ENCODE measurements around the gene SLC44A2. TPM values are rescaled to one million over a fixed set of nuclear protein-coding genes. Genes with fewer than 3 reads are reported as not detected.

The SLC44A2 gene
- total and polyA plus RNA-seq, 2 of the 13 experiments (the other 11 are each of a cell fraction or from before 2014, with no cell fraction given): 2.4 to 5.6 TPM

- TF ChIP-seq, protein P1, sequence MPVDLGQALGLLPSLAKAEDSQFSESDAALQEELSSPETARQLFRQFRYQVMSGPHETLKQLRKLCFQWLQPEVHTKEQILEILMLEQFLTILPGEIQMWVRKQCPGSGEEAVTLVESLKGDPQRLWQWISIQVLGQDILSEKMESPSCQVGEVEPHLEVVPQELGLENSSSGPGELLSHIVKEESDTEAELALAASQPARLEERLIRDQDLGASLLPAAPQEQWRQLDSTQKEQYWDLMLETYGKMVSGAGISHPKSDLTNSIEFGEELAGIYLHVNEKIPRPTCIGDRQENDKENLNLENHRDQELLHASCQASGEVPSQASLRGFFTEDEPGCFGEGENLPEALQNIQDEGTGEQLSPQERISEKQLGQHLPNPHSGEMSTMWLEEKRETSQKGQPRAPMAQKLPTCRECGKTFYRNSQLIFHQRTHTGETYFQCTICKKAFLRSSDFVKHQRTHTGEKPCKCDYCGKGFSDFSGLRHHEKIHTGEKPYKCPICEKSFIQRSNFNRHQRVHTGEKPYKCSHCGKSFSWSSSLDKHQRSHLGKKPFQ (CRISPR knock-in tag; IDR thresholded peaks at IDR 0.05; ENCODE audit: insufficient replicate concordance): no peak
- no peak for TF ChIP-seq ATRX (CRISPR knock-in tag; IDR thresholded peaks at IDR 0.05; ENCODE audit: borderline replicate concordance)
- TF ChIP-seq PRMT3 (CRISPR knock-in tag; IDR thresholded peaks at IDR 0.05; ENCODE audit: borderline replicate concordance, low read depth): no peak
- TF ChIP-seq TMF1 (CRISPR knock-in tag; IDR thresholded peaks at IDR 0.05; ENCODE audit: low read depth): no peak
- no peak for TF ChIP-seq ZNF407 (CRISPR knock-in tag; IDR thresholded peaks at IDR 0.05; ENCODE audit: not compliant biosample characterization)
- peak; percentile 56; the same call in 1 of the 2 replicates for TF ChIP-seq MYC (CRISPR knock-in tag; IDR thresholded peaks at IDR 0.05; ENCODE audit: borderline replicate concordance)
- no peak for TF ChIP-seq HMGA1 (CRISPR knock-in tag; conservative IDR thresholded peaks at IDR 0.05)
- TF ChIP-seq, protein P2, sequence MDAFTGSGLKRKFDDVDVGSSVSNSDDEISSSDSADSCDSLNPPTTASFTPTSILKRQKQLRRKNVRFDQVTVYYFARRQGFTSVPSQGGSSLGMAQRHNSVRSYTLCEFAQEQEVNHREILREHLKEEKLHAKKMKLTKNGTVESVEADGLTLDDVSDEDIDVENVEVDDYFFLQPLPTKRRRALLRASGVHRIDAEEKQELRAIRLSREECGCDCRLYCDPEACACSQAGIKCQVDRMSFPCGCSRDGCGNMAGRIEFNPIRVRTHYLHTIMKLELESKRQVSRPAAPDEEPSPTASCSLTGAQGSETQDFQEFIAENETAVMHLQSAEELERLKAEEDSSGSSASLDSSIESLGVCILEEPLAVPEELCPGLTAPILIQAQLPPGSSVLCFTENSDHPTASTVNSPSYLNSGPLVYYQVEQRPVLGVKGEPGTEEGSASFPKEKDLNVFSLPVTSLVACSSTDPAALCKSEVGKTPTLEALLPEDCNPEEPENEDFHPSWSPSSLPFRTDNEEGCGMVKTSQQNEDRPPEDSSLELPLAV (CRISPR knock-in tag; conservative IDR thresholded peaks at IDR 0.05; ENCODE audit: low read depth): no peak
- TF ChIP-seq AHR (CRISPR knock-in tag; IDR thresholded peaks at IDR 0.05): no peak
- TF ChIP-seq, protein P3, sequence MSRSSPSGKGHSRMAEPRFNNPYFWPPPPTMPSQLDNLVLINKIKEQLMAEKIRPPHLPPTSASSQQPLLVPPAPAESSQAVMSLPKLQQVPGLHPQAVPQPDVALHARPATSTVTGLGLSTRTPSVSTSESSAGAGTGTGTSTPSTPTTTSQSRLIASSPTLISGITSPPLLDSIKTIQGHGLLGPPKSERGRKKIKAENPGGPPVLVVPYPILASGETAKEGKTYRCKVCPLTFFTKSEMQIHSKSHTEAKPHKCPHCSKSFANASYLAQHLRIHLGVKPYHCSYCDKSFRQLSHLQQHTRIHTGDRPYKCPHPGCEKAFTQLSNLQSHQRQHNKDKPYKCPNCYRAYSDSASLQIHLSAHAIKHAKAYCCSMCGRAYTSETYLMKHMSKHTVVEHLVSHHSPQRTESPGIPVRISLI (CRISPR knock-in tag; IDR thresholded peaks at IDR 0.05; ENCODE audit: borderline replicate concordance): peak; percentile 29; the same call in 1 of the 2 replicates
- TF ChIP-seq ZNF382 (CRISPR knock-in tag; IDR thresholded peaks at IDR 0.05; ENCODE audit: borderline replicate concordance): no peak
- 0 out of 2 replicates have a peak, but pooled peaks have one; percentile 50 for TF ChIP-seq ZNF598 (CRISPR knock-in tag; IDR thresholded peaks at IDR 0.05; ENCODE audit: borderline replicate concordance)
- TF ChIP-seq, protein P4, sequence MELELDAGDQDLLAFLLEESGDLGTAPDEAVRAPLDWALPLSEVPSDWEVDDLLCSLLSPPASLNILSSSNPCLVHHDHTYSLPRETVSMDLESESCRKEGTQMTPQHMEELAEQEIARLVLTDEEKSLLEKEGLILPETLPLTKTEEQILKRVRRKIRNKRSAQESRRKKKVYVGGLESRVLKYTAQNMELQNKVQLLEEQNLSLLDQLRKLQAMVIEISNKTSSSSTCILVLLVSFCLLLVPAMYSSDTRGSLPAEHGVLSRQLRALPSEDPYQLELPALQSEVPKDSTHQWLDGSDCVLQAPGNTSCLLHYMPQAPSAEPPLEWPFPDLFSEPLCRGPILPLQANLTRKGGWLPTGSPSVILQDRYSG (CRISPR knock-in tag; IDR thresholded peaks at IDR 0.05): no peak
Observed at GRCh38 chr19:10580979-10581631, 44.2 kb upstream of the SLC44A2 start (continued).

Data from HepG2 (cell line).